Liver (tissue), 3 donors: ENCODE data around the gene SLC25A42.

Experiments used
- CTCF ChIP-seq: fragments of 150-350 bp; IDR thresholded peaks from 2 replicates; pipeline ENCODE4 v1.5.1; 2017; ENCODE audit warnings: improper control_type of control experiment, low read depth, low read length; ENCODE audit not compliant: missing input control
- EGR1 ChIP-seq, 2 donors: IDR thresholded peaks; 2 replicates each; pipeline ENCODE4 v1.6.1; 2016 to 2018; ENCODE audit warnings: antibody characterized with exemption in 2 of 2, low read depth in 2 of 2
- GABPA ChIP-seq, 2 donors: IDR thresholded peaks in 1 of 2; conservative IDR thresholded peaks in 1 of 2; 2 replicates each; pipeline ENCODE4 v1.6.1; 2016; ENCODE audit warnings: antibody characterized with exemption in 2 of 2, mild to moderate bottlenecking in 1 of 2, moderate library complexity in 1 of 2
- JUND ChIP-seq, 2 donors: IDR thresholded peaks; 2 replicates each; pipeline ENCODE4 v1.6.1; 2016; ENCODE audit warnings: antibody characterized with exemption in 2 of 2
- RAD21 ChIP-seq, 2 donors: IDR thresholded peaks; 2 replicates each; pipeline ENCODE4 v1.6.1; 2016; ENCODE audit warnings: antibody characterized with exemption in 2 of 2, mild to moderate bottlenecking in 2 of 2
- REST ChIP-seq: IDR thresholded peaks from 2 replicates; pipeline ENCODE4 v1.6.1; 2016; ENCODE audit warnings: antibody characterized with exemption, mild to moderate bottlenecking
- RXRA ChIP-seq, 2 donors: IDR thresholded peaks; 2 replicates each; pipeline ENCODE4 v1.6.1; 2017 to 2018; ENCODE audit warnings: antibody characterized with exemption in 2 of 2, mild to moderate bottlenecking in 1 of 2
- SP1 ChIP-seq: IDR thresholded peaks from 2 replicates; pipeline ENCODE4 v1.6.1; 2018; ENCODE audit warnings: antibody characterized with exemption, mild to moderate bottlenecking
- YY1 ChIP-seq: IDR thresholded peaks from 2 replicates; pipeline ENCODE4 v1.6.1; 2016; ENCODE audit warnings: antibody characterized with exemption, mild to moderate bottlenecking
- ZBTB33 ChIP-seq: IDR thresholded peaks from 2 replicates; pipeline ENCODE4 v1.6.1; 2016; ENCODE audit warnings: antibody characterized with exemption
- donor health status: healthy.
- donor health status: healthy.

- no peak for TF ChIP-seq CTCF
- no peak for TF ChIP-seq JUND (IDR thresholded peaks at IDR 0.05)
- TF ChIP-seq RAD21 (IDR thresholded peaks at IDR 0.05) = no peak
- TF ChIP-seq REST = no peak
- no peak for TF ChIP-seq ZBTB33
- TF ChIP-seq YY1 = no peak
- no peak for TF ChIP-seq GABPA (IDR thresholded peaks at IDR 0.05 in 1 of 2, conservative IDR thresholded peaks at IDR 0.05 in 1 of 2)
- TF ChIP-seq RXRA (IDR thresholded peaks at IDR 0.05) = no peak
- no peak for TF ChIP-seq EGR1 (IDR thresholded peaks at IDR 0.05; ENCODE audit: low read depth in 2 of 2)
- TF ChIP-seq SP1 = no peak
Measured at GRCh38 chr19:19042732-19043280, 21.0 kb upstream of the SLC25A42 start.
